GM21528 (cell line): Measurements from ENCODE around the gene ATP5IF1.

ENCODE experiments used
- ATAC-seq: cut with Tn5 transposase; IDR thresholded peaks from one replicate; pipeline ENCODE4 v1.9.1; 2021; ENCODE audit warnings: mild to moderate bottlenecking, moderate library complexity; ENCODE audit not compliant: unreplicated experiment, low FRiP score

The ATP5IF1 gene

GRCh38 chr1:28235755-28236655, at the start of gene ATP5IF1:
Gene ATP5IF1, plus strand, starts transcription at chr1:28236124. Its CDS starts 60 bp downstream, at chr1:28236184.
- peak; percentile 82 for ATAC-seq

DNA sequence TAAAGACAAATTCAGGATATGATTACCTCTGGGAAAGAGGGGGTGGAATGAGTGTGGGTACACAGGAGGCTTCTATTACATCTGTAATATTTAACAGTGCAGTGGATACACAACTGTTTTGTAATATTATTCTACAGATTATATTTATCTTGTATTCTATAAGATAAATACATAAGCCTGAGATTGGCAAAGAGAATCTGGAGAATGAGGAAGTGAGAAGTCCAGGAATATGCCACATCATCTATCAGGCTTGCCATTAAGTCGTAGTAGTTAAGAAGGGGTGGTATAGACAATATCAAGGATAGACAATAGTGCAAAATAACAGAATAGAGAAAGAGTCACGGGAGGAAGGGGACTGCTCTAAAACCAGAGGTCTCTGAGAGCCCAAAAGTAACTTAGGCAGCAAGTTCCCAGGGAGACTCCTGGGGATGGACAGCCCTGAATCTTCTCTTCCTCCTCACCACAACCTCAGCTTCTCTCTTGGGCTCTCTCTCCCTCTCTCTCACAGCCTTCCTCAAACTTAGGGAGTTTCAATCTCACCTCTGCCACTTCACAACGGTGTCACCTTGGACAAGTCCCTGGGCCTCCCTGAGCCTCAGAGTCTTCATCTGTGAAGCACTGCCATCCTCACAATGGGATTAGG, 45.5 kb upstream of the ATP5IF1 start:
- no peak for ATAC-seq

GRCh38 chr1:28190996-28191645, 44.8 kb upstream of the ATP5IF1 start:
- no peak for ATAC-seq

DNA sequence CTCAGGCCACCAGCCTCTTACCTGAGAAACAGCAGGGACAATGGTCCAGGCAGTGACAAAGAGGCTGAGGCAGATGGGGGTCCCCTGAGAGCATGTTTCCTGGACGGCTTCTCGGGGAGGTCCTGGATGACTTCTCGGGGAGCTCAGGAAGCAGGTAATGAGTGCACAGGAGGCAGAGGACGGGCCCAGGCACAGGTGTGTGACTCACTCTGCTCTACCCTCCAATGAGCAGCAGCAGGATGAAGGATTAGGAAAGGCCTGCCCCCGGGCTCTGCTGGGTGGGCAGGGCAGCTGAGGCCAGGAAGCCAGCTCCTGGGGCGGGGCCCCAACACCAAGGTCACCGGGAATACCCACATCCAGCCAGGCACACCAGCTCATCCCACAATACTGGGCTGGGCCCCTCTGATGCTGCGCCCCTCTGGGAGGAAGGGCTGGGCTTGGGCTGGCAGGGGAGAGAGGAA, 42.2 kb upstream of the ATP5IF1 start:
- ATAC-seq: no peak

DNA sequence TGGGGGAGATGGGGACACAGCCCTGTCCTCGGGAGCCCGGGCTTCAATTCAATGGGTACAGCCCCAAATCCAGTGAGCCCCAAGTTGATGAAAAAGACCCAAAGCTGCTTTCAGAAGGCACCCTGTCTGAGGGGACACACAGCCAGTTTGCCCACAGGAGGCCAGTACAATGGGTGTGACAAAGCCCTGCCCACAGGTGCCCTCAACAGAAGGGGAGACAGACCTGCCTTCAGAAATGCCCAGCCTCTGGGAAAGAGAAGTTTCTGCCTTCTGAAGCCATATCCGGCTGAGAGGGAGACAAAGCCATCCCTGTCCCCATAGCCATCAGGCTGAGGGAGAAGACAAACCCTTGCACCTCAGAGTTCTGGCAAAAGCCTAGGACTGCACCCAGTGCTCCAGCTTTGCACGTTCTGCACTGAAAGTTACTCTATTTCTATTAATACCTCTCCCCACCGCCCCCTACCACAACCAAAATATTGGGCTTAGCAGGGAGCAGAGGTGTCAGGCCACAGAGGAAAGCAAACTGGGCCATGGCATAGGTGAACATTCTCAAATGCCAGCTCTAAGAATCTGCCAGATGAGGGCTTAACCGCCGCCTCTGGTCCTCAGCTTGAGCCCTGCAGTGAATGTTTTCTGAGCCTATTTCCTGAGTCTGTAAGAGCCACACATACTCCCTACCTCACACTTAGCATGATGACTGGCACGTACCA, 41.4 kb upstream of the ATP5IF1 start:
- ATAC-seq: no peak

DNA sequence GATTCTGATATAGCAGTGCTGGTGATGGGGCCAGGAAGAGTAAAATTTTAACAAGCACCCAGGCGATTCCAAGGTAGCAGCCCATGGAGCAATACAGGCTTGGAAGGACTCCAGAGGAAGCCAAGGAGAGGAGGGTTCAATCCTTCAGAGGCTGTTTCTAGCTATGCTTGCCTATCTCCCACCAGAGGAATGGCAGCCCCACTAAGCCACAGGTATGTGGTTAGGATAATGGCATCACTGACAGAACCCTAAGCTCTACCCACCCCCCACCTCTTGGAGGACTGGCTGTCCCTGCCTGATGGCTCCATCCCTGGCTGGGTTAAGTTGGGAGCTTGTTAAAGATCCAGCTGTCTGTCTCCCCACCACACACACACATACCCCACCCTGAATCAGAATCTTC, 40.1 kb upstream of the ATP5IF1 start:
- ATAC-seq: no peak

DNA sequence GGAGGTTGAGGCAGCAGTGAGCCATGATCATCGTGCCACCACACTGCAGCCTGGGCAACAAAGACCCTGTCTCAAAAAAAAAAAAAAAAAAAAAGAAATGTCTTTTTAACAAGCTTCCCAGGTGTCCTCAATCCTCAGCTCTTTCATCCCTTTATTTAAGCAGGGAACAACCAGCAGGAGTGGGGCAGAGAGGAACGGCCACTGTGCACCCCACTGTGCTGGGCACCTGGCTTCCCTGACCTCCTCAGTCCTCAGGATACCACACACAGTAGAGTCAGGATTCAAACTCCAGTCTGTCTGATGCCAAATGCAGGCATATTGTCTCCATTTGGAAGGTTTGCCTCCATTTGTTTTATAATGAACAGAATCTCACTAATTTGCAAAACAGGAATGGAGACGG, 39.6 kb upstream of the ATP5IF1 start:
- ATAC-seq: no peak

DNA sequence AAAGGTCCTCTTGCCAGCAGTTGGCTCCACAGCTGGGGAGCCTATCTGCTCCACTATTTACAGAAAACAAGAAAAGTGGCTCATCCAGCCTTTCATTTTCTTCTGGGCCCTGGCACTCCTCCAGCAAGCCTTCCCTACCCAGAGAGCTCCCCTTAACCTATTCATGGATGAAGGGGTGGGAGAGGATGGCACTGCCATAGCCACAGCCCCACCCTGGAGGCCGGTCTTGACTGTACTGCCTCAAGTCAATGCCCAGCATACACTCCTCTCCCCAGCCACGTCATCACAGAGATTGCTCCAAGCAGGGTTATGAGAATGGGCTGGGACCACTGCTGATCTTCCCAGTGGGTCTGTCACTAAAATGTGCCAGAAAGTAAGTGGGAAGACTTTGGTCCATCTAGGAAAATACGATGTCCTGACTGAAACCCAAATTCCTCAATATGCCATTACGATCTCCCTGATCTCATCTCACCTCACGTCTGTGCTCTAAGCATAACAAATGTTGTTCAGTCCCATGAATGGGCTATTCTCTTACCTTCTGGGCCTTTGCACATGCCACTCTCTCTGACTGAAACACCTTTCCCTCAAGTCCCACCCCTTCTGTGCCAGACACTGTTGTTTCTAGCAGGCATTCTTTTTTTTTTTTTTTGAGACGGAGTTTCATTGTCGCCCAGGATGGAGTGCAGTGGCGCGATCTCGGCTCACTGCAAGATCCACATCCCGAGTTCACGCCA, 38.1 kb upstream of the ATP5IF1 start:
- no peak for ATAC-seq

DNA sequence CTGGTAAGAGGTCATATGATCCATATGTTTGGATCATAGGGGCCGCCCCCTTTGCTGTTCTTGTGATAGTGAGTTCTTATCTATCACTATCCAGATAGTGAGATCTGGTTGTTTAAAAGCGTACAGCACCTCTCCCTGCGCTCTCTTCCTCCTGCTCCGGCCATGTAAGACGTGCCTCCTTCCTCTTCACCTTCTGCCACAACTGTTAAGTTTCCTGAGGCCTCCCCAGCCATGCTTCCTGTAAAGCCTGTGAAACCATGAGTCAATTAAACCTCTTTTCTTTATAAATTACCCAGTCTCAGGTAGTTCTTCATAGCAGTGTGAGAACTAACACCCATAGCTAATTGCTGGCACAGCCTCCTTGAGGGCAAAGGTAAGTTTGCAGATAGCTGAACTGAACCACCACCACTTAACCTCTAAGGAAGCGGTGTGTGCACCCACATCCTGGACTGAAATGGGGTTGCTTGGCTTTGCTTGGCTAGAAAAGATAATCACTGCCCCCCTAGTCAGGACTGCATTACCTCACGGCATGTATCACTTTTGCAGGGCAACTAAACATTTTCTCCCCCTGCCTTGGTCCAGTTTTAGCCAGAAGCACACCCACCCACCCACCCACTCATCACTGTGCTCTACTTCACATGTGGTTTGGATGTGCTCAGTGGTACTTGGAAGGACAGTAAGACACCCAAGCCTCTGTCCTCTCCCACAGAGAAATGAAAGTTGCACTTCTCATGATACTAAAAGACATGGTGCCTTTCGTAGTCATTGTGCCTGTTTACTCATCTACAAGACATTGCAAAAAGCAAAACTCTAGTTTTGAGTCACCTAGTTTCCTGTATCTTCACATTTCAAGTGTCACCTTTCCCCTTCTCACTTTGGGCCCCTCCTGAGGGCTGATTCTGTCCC, 36.3 kb upstream of the ATP5IF1 start:
- peak; percentile 87 for ATAC-seq

DNA sequence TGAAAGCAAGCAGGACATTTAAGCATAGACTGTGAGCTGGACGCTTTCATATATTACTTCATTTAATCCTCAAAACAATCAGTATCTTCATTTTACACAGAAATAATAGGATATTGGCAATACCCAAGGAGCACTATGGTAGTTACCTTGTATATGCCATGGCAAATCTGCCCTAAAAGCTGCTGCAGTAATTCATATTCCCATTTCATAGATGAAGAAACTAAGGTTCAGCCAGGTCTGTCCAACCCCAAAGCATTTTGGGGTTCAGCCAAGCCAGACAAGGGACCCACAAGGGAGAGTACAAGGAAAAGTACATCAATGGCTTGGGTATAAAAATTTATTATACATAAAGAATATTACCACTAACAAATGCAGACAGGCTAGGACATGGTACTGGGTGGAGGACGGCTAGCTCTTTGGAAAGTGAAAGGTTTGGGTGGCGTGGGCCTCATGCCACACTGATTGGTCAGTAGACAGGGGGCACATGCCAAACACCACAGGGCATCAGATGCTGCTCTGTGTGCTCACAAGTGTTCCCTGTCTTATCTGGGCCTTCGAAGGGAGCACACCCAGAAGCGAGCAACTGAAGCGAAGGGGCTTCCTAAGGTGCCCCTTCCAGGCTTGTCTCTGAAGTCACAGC, 35.6 kb upstream of the ATP5IF1 start:
- peak; percentile 4 for ATAC-seq

GRCh38 chr1:28205243-28205642, 30.7 kb upstream of the ATP5IF1 start:
- ATAC-seq: no peak

GRCh38 chr1:28208818-28209441, 27.0 kb upstream of the ATP5IF1 start:
- ATAC-seq: no peak

DNA sequence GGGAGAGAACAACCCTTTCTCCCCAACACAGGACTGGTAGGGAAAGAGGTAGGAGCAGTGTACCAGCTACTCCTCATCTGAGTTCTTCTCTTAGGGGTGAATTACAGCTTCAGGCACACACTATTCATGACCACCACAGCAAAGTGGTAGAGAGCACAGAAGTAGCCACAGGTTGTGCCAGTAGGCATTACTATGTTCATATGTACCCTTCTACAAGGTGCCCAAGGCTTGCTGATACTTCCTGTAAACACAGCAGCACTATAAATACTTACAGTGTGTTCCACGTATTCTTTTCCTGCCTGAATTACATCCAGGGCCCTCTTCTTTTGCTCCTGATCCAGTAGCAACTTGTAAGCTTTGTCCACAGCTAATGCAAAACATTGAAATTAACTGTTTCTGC, 26.2 kb upstream of the ATP5IF1 start:
- no peak for ATAC-seq

- ATAC-seq: no peak
These were observed 22.6 kb upstream of the ATP5IF1 start for GRCh38 chr1:28213315-28213714.

- ATAC-seq: no peak
These were observed 6.8 kb upstream of the ATP5IF1 start for GRCh38 chr1:28229089-28229488.

DNA sequence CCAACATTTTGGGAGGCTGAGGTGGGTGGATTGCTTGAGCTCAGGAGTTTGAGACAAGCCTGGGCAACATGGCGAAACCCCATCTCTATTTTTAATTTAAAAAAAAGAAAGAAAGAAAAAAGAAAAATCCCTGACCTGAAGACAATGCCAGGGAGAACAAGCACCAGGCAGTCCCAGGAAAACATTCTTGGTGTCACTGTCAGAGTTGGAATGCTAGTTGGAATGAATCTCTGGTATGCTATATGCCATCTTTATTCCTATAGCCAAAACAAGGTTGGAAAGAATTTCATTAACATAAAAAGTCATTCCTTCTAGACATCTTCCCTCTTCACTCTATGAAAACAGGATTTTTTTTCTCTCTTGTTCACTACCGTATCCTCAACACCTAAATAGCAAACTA, 5.9 kb upstream of the ATP5IF1 start:
- ATAC-seq: no peak

DNA sequence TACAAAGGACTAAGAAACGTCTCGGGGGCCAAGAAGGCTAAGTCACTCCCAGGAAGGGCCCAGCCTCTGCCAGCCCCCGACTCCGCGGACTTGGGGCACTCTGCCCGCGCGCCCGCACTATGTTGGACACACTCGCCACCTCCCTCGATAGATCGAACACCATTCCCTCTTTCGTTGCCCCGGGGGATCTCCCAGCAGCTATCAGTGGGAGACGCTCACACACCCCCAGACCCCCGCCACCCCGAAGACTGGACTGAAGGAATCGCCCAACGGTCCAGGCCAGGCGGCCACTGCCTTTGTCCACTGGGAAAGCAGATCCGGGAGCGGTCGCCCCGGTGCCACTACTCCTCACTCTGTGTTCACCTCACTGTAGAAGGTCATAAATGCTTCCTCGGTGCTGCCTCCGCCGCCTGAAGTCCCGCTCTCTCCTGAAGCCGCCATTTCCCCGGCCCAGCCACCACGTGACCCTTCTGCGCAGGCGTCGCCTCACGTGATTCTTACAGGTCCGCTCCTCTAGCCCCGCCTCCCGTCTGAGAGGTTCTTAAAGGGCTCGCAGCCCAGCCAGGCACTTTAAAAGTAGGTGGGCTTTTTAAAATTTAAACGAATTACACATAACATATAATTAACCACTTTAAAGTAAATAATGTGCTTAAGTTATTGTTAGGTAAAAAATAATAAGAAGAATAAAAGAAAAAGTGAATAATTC, 3.2 kb upstream of the ATP5IF1 start, which contains the start of gene DNAJC8:
Gene DNAJC8 (minus strand): TSS at position 472 of the 706 bp plus-strand sequence. CDS start 31 bp downstream, at position 441.
- ATAC-seq: peak; percentile 49
